Kidney (tissue), 14 donors: ENCODE data around the gene RMI2. TPM values are rescaled to one million over a fixed set of nuclear protein-coding genes. Genes with fewer than 3 reads are reported as not detected.

Source experiments
- DNase-seq, 5 donors: peaks; one replicate each; pipeline ENCODE4 v3.0.0-alpha.2; 2013 to 2020
- FAIRE-seq: peaks from 2 replicates; lab custom pipeline; 2012; peaks lifted over from hg19 to GRCh38; lab: Jason Lieb, UNC
- H3K27ac ChIP-seq, 2 donors: one replicate each; pipeline ENCODE4 v1.7.0; 2013; ENCODE audit warnings: low read depth in 2 of 2, low read length in 2 of 2, inconsistent platforms in 1 of 2
- H3K27me3 ChIP-seq: one replicate; pipeline ENCODE4 v1.7.1; 2013; ENCODE audit warnings: low read length, inconsistent platforms; ENCODE audit not compliant: control insufficient read depth, insufficient read depth
- H3K36me3 ChIP-seq, 3 donors: one replicate each; pipeline versions ENCODE4 v1.7.0 to v1.7.1; 2013; ENCODE audit warnings: low read length in 3 of 3, control low read depth in 1 of 3, inconsistent platforms in 1 of 3; ENCODE audit not compliant: insufficient read depth in 3 of 3, control insufficient read depth in 2 of 3
- H3K4me1 ChIP-seq, 3 donors: one replicate each; pipeline versions ENCODE4 v1.7.0 to v1.7.1; 2013; ENCODE audit warnings: low read length in 3 of 3, inconsistent platforms in 1 of 3, low read depth in 1 of 3; ENCODE audit not compliant: control insufficient read depth in 2 of 3, insufficient read depth in 2 of 3
- H3K4me3 ChIP-seq, 3 donors: one replicate each; pipeline versions ENCODE4 v1.7.0 to v1.8.1; 2013; ENCODE audit warnings: low read length in 3 of 3, control low read depth in 1 of 3, inconsistent platforms in 1 of 3
- H3K9ac ChIP-seq, 3 donors: one replicate each; pipeline versions ENCODE4 v1.7.0 to v1.7.1; 2013; ENCODE audit warnings: low read length in 3 of 3, control low read depth in 1 of 3, inconsistent platforms in 1 of 3
- H3K9me3 ChIP-seq, 3 donors: one replicate each; pipeline versions ENCODE4 v1.7.0 to v1.7.1; 2013; ENCODE audit warnings: low read length in 3 of 3, control low read depth in 1 of 3, inconsistent platforms in 1 of 3; ENCODE audit not compliant: control insufficient read depth in 2 of 3, insufficient read depth in 1 of 3
- CTCF ChIP-seq: IDR thresholded peaks from 3 replicates; pipeline ENCODE4 v1.5.1; 2012; ENCODE audit warnings: mild to moderate bottlenecking, moderate library complexity, borderline replicate concordance; ENCODE audit not compliant: insufficient read depth; ENCODE audit errors: extremely low read depth
- intact Hi-C: fragments of 100-400 bp; cut with DNase I; formaldehyde crosslinking; loops from one replicate; pipeline ENCODE4 v1.11.1; 2022
- polyA plus RNA-seq: library from polyadenylated mRNA; stranded (reverse); fragments of 350-450 nt; fragmentation: Illumina TruSeq; extraction: RNeasy Lipid Tissue Mini Kit (QIAGEN cat#74804); gene quantifications from one replicate; pipeline ENCODE4 v1.2.3, GENCODE V29; 2014; ENCODE audit warnings: low read depth, low replicate concordance; ENCODE audit not compliant: insufficient read depth
- total RNA-seq: library from RNA; stranded (reverse); fragmentation: NEBNext Ultra II Directional; extraction: Animal tissue kit (Norgen Biotek cat#: 25700); gene quantifications from one replicate; pipeline ENCODE4 v1.2.1, GENCODE V29; 2021
- donor health status: control.
- donor health status: control.
- donor health status: control.
- donor health status: control.
- donor health status: control.
- donor health status: DM: yes; HTN: yes; CAD: no.
- donor health status: Normal renal cell carcinoma (clear cell type).

RMI2 gene
- total and polyA plus RNA-seq, 2 donors from 2014 or later: 4.6 to 5.2 TPM

- H3K27me3 ChIP-seq: no peaks in the 10 kb centered on the region
- no peak overlapping the region for H3K27ac ChIP-seq
- intact Hi-C loops: loop anchor here (10.0 kb wide), 1 partner anchor 388 kb away; no protein-coding TSS in a partner anchor
- H3K36me3 ChIP-seq: no peaks in the 10 kb centered on the region
- FAIRE-seq: no peak
- H3K4me3 ChIP-seq: no peak overlapping the region
- H3K9me3 ChIP-seq: no peaks in the 10 kb centered on the region
- no peak for DNase-seq
- no peak overlapping the region for H3K9ac ChIP-seq
- no peak for TF ChIP-seq CTCF
- peaks cover 3 to 27% (median 10%) of the 10 kb centered on the region in 3 donors for H3K4me1 ChIP-seq
These were observed 7.9 kb downstream of the RMI2 start for GRCh38 chr16:11353158-11353557.

DNA sequence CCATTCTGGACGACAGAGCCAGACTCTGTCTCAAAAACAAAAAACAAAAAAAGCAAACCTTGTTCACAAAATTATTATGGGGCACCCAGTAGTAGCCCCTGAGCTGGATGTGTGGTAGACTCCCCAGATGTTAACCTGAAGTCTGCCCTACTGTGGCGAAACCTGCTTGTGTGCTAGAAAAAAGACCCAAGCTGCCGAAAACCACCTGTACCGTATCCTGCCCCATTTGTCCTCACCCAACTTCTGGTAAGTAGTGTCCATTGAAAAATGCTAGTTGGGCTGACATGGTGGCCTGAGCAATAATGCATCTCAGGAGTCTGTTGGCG, 9.1 kb downstream of the RMI2 start:
- FAIRE-seq (no peak), DNase-seq (no peak)
- Histone ChIP-seq H3K36me3 (no peaks in the 10 kb centered on the region), H3K4me1 (peaks cover 6 to 17% (median 10%) of the 10 kb centered on the region in 3 donors), H3K4me3 (no peak overlapping the region), H3K27ac (no peak overlapping the region), H3K9me3 (no peaks in the 10 kb centered on the region), H3K9ac (no peak overlapping the region), H3K27me3 (no peaks in the 10 kb centered on the region)
- TF ChIP-seq CTCF: no peak
- intact Hi-C loops: loop anchor here (10.0 kb wide), 1 partner anchor 390 kb away; no protein-coding TSS in a partner anchor

GRCh38 chr16:11354733-11355574, 9.7 kb downstream of the RMI2 start:
- no peaks in the 10 kb centered on the region for H3K9me3 ChIP-seq
- DNase-seq (peak in 2 of 5 donors; percentile 30 to 50), FAIRE-seq (no peak)
- no peaks in the 10 kb centered on the region for H3K27me3 ChIP-seq
- intact Hi-C loops: loop anchor here (10.0 kb wide), 1 partner anchor 390 kb away; no protein-coding TSS in a partner anchor
- H3K27ac ChIP-seq: peak overlapping the region in 1 of 2 donors; percentile 24
- no peaks in the 10 kb centered on the region for H3K36me3 ChIP-seq
- H3K4me3 ChIP-seq: no peak overlapping the region
- H3K9ac ChIP-seq: peak overlapping the region in 1 of 3 donors; percentile 20
- H3K4me1 ChIP-seq: peaks cover 9 to 14% (median 14%) of the 10 kb centered on the region in 3 donors
- no peak for TF ChIP-seq CTCF
